OCI-LY1 (cell line): ENCODE results near the gene LGI2.

Experiments used
- CTCF ChIP-seq: fragments of 200-600 bp; sonication (generic), shearing (Covaris generic); IDR thresholded peaks from 2 replicates; pipeline ENCODE4 v1.5.1; 2017; ENCODE audit warnings: mild to moderate bottlenecking, antibody characterized with exemption, low read length, moderate library complexity, mixed read lengths
- EZH2 ChIP-seq: fragments of 200-600 bp; sonication (generic), shearing (Covaris generic); IDR thresholded peaks from 2 replicates; pipeline ENCODE4 v1.8.0; 2017; ENCODE audit warnings: borderline replicate concordance, mixed run types, mild to moderate bottlenecking, antibody characterized with exemption, low read length, moderate library complexity, mixed read lengths

DNA sequence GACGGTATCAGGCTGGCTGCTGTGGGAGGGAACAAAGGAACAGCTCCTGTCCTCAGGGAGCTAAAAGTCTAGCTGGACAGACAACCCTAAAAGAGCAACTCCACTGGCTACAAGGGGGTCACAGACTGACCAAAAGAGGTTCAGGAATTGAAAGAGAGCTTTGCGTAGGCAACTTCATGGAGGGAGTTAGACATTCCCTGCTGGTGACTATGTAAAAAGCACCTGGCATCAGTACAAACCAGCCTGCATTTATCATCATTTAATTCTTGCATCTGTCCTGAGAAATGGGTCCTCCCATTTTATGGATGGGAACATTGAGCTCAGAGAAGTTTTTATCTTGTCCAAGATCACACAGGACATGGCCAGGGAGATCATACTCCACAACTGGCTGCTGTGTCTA lies 1.4 kb upstream of the LGI2 start:
- TF ChIP-seq CTCF (no peak), EZH2 (no peak)
